Right lobe of liver (tissue), 6 donors: ENCODE results near the gene CFAP46. TPM values are rescaled to one million over a fixed set of nuclear protein-coding genes. Genes with fewer than 3 reads are reported as not detected.
A peak's percentile ranks its signal among the peaks of the same experiment; 100 is the strongest.

ENCODE experiments used
- ATAC-seq, 4 donors: fragments of 200-7000 bp; cut with Tn5 transposase; one replicate each; pipeline ENCODE4 v1.9.1; 2020; ENCODE audit warnings: mild to moderate bottlenecking in 4 of 4, moderate library complexity in 4 of 4
- DNase-seq, 3 donors: peaks; one replicate each; pipeline ENCODE4 v3.0.0-alpha.2; 2020
- H3K27ac ChIP-seq, 3 donors: fragments of 200-600 bp; one replicate each; pipeline ENCODE4 v1.8.0; 2022
- H3K27me3 ChIP-seq, 2 donors: fragments of 200-600 bp; one replicate each; pipeline ENCODE4 v1.8.0; 2022
- H3K36me3 ChIP-seq, 4 donors: fragments of 200-600 bp; sonication (generic) in 1 of 4; one replicate each; pipeline versions ENCODE4 v1.5.1 to v1.8.0; 2017 to 2022; ENCODE audit warnings: control low read depth in 1 of 4
- H3K4me1 ChIP-seq, 4 donors: fragments of 200-600 bp; sonication (generic) in 1 of 4; one replicate each; pipeline versions ENCODE4 v1.5.1 to v1.8.0; 2017 to 2022; ENCODE audit warnings: control low read depth in 1 of 4
- H3K4me3 ChIP-seq, 3 donors: fragments of 200-600 bp; one replicate each; pipeline ENCODE4 v1.8.0; 2022
- H3K9me3 ChIP-seq, 4 donors: fragments of 200-600 bp; sonication (generic) in 1 of 4; one replicate each; pipeline versions ENCODE4 v1.5.1 to v1.8.0; 2017 to 2022; ENCODE audit warnings: control low read depth in 1 of 4
- CTCF ChIP-seq, 4 donors: fragments of 200-600 bp in 3 of 4; fragments of 450-650 bp in 1 of 4; IDR thresholded peaks; one replicate each; pipeline versions ENCODE4 v1.5.1 to v1.8.0; 2016 to 2022; ENCODE audit warnings: antibody characterized with exemption in 4 of 4, mild to moderate bottlenecking in 2 of 4
- POLR2A ChIP-seq: fragments of 450-650 bp; IDR thresholded peaks from one replicate; pipeline ENCODE4 v1.6.1; 2017; ENCODE audit warnings: antibody characterized with exemption, mild to moderate bottlenecking
- WGBS: methylation state at CpG from one replicate; pipeline ENCODE4 v1.1.6; 2018; ENCODE audit warnings: low coverage, low lambda C conversion rate; ENCODE audit not compliant: insufficient coverage; ENCODE audit errors: missing lambda C conversion rate; 5-methylcytosine and 5-hydroxymethylcytosine counted together
- intact Hi-C, 2 donors: fragments of 100-400 bp; cut with DNase I; formaldehyde crosslinking; loops; one replicate each; pipeline versions ENCODE4 v1.11.2 to v1.14.1; 2022
- total RNA-seq, 6 experiments: library from RNA; depleted of rRNA in 2 of 6; stranded (reverse); fragments of >200 nt in 2 of 6; fragmentation: NEBNext Ultra II Directional in 3 of 6; extraction: Animal tissue kit (Norgen Biotek cat#: 25700) in 3 of 6; gene quantifications; one replicate each; pipeline versions ENCODE4 v1.1.0 to v1.2.4, GENCODE V29; 2016 to 2023
- donor health status: DM: no; HTN: yes; CAD: no.
- donor health status: DM: no; HTN: no; CAD: no.
- donor health status: DM: no; HTN: no; CAD: no.
- donor health status: DM: no; HTN: yes; CAD: no.
- donor health status: DM: no; HTN: yes; CAD: no.

CFAP46 gene
- total RNA-seq, 6 experiments from 2014 or later: 0.16 to 0.67 (median 0.32) TPM

- intact Hi-C loops: no loop called here
- ATAC-seq (no peak), DNase-seq (peak in 2 of 3 donors; percentile 31 to 51)
- H3K27me3 ChIP-seq: no peaks in the 10 kb centered on the region
- no peak overlapping the region for H3K4me3 ChIP-seq
- TF ChIP-seq POLR2A (no peak), CTCF (IDR thresholded peaks at IDR 0.05) (no peak)
- H3K27ac ChIP-seq: no peak overlapping the region
- WGBS: 61% methylated on average over 10 of the region's 29 CpGs
- H3K36me3 ChIP-seq: no peaks in the 10 kb centered on the region
- H3K4me1 ChIP-seq: no peaks in the 10 kb centered on the region
- H3K9me3 ChIP-seq: no peaks in the 10 kb centered on the region
These were observed 32.0 kb upstream of the CFAP46 start for GRCh38 chr10:132974249-132974796.

GRCh38 chr10:132973903-132974241 is 31.5 kb upstream of the CFAP46 start:
- no peak overlapping the region for H3K4me3 ChIP-seq
- H3K36me3 ChIP-seq: no peaks in the 10 kb centered on the region
- DNase-seq: no peak
- no peaks in the 10 kb centered on the region for H3K9me3 ChIP-seq
- TF ChIP-seq POLR2A (no peak), CTCF (IDR thresholded peaks at IDR 0.05) (no peak)
- ATAC-seq: no peak
- no peak overlapping the region for H3K27ac ChIP-seq
- intact Hi-C loops: no loop called here
- 40% methylated on average over 2 of the region's 8 CpGs for WGBS
- no peaks in the 10 kb centered on the region for H3K4me1 ChIP-seq
- no peaks in the 10 kb centered on the region for H3K27me3 ChIP-seq

GRCh38 chr10:132972986-132973902 is 30.9 kb upstream of the CFAP46 start:
- WGBS: 57% methylated on average over 4 of the region's 28 CpGs
- Histone ChIP-seq H3K27me3 (no peaks in the 10 kb centered on the region), H3K4me3 (no peak overlapping the region), H3K4me1 (no peaks in the 10 kb centered on the region), H3K27ac (no peak overlapping the region), H3K36me3 (no peaks in the 10 kb centered on the region), H3K9me3 (no peaks in the 10 kb centered on the region)
- peak; percentile 18 to 50 (median 43) for DNase-seq
- intact Hi-C loops: no loop called here
- no peak for TF ChIP-seq CTCF (IDR thresholded peaks at IDR 0.05)
- peak in 1 of 4 donors; percentile 6 for ATAC-seq

GRCh38 chr10:132972149-132972985 is 30.0 kb upstream of the CFAP46 start:
- no peak overlapping the region for H3K27ac ChIP-seq
- H3K36me3 ChIP-seq: no peaks in the 10 kb centered on the region
- TF ChIP-seq CTCF (IDR thresholded peaks at IDR 0.05) (no peak), POLR2A (no peak)
- intact Hi-C loops: no loop called here
- H3K9me3 ChIP-seq: no peaks in the 10 kb centered on the region
- H3K27me3 ChIP-seq: no peaks in the 10 kb centered on the region
- H3K4me3 ChIP-seq: no peak overlapping the region
- WGBS: 62% methylated on average over 4 of the region's 26 CpGs
- ATAC-seq: peak in 1 of 4 donors; percentile 8
- no peaks in the 10 kb centered on the region for H3K4me1 ChIP-seq
- DNase-seq: peak; percentile 5 to 43 (median 12)
